GM21515 (cell line): ENCODE data around the gene STARD5.

Source experiments
- ATAC-seq: cut with Tn5 transposase; IDR thresholded peaks from one replicate; pipeline ENCODE4 v1.9.1; 2021; ENCODE audit not compliant: unreplicated experiment

Gene STARD5

DNA sequence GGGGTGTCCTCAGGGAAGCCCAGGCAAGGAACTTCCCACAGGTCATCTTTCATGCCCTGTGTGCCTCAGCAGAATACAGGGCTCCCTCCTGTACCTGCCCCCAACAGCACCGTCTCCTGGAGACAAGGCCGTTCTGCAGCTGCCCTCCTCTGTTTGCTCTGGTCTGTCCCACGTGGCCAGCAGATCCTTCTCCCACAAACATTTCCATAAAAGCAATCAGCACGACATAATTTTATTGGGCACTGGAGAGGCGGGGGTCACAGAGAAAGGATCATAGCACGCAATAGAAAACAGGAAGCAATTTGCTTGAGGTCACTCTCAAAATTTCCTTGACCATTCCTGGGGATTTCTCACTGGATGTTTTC, 29.4 kb downstream of the STARD5 start:
- ATAC-seq: no peak

DNA sequence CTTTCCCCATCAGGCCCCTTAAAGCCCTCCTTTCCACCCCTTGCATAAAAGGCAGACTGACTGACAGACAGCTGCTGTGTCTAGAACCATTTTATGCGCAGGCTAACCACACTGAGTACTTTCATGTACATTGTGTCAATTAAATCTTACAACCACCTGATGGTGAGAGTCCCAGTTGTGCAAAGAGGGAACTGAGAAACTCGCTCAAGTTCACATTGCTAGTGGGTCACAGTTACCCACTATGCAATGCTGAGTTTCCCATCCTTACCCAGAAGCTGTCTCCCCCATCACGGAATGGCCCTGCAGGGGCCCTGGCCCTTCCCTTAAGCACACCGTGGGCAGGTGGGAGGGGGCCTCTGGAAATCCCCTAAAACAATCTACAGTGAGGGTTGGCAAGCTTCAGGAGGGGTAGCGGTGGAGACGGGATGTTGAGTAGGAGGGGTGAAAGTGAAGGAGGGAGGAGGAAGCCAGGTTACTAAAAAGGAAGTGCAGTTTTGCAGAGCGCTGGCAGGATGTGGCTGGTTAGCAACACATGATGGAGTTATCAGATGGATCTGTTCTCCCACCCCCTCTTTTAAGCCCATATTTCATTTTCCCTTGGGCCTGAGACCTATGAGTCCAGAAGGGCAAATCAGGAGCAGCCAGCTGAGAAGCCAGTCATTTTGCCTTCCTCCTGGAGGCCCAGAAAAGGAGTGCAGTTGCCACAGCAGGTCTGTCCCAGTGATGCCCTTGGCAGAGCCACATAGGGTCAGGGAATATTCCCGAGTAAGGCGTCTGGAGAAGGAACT, 30.0 kb downstream of the STARD5 start:
- peak; percentile 69 for ATAC-seq

DNA sequence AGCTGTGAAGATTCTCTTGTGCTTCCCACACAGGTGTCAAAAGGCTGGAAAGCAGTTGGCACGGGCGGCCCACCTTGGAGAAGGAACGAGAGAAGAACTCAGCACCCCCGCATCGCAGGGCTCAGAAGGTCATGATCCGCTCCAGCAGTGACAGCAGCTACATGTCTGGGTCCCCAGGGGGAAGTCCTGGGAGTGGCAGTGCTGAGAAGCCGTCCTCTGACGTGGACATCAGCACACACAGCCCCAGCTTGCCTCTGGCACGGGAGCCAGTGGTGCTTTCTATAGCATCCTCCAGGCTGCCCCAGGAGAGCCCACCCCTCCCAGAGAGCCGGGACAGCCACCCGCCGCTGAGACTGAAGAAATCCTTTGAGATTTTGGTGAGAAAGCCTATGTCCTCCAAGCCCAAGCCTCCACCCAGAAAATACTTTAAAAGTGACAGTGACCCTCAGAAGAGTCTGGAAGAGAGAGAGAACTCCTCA, 31.4 kb downstream of the STARD5 start:
- ATAC-seq: peak; percentile 26

DNA sequence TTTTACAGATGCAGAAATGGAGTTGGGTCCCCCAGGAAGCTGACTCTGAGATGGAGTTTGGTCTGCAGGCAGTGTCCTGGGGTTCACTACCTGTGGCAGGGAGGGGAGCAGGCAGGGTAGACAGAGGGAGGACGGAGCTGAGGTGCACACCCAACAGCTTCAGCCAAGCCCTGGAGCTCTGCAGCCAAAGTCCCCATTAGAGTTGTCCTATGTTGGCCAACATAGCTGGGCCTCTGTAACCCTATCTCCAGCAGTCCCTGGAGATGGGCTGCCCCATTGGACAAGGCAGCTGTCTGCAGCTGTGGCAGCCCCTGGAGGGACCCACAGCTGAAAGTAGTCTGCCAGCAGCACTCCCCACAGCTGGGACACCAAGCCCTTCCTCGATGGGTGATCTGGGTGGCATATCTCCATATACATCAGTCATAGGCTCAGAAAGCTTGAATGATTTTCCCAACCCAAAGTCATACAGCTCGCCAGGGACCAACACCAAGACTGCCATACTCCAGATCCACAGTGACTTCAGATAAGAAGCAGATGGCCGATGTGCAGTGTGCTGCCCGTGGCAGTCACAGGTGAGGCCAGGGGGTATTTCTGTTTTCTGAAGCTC, 31.9 kb downstream of the STARD5 start:
- no peak for ATAC-seq

DNA sequence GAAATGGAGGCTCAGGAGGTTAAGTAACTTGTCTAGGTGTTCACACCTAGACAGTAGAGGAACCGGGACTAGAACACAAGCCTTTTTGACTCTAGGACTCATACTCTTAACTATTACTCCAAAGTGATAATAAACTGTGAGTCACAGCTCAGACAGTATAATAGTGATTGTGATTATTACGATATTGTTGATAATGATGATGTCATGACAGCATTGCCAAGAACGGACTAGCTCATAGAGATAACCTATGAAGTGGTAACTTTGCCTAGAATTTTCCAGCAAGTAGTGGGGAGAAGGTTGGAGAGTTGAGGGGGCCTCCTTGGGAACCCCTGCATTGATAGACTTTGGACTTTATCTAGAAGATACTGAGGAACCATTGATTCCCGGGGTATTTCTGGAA, 34.0 kb downstream of the STARD5 start:
- no peak for ATAC-seq

DNA sequence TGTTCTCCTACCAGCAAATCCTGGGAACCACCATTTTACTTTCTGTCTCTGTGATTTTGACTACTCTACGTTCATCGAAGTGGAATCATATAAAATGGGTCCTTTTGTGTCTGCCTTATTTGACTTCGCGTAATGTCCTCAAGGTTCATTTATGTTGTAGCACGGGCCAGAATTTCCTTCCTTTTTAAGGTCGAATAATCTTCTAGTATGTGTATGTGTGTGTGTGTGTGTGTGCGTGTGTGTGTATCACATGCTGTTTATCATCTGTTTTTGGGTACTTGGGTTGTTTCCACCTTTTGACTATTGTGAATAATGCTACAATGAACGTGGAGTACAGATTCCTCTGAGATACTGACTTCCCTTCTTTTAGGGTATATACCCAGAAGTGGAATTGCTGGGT, 35.3 kb downstream of the STARD5 start:
- no peak for ATAC-seq

DNA sequence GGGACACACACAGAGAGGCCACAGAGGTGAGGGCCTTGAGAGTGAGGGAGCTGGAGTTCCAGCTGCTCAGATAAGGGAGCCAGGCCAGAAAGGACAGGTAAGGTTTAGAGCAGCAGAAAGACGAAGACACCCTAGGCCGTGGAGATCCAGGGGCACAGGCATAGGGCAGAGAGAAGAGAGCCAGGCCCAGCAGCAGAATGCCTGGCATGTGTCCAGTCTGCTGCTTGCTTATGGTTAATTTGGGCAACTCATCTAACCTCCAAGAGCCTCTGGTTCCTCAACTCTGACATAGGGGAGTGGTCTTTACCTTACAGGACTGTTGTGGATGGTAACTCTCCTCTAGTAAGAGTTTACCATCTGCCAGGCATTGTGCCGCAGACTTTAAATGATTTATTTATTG, 35.9 kb downstream of the STARD5 start:
- no peak for ATAC-seq

DNA sequence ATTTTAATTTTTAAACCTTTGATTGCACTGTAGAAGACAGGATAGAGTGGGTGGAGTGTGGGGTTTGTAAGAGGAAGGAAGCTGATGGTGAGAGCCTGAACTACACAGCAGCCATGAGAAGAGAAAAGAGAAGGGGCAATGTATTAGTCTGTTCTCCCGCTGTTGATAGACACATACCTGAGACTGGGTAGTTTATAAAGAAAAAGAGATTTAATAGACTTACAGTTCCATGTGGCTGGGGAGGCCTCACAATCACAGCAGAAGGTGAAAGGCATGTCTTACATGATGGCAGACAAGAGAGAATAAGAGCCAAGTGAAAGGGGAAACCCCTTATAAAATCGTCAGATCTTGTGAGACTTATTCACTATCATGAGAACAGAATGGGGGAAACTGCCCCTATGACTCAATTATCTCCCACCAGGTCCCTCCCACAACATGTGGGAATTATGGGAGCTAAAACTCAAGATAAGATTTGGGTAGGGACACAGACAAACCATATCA, 37.3 kb downstream of the STARD5 start:
- ATAC-seq: no peak

DNA sequence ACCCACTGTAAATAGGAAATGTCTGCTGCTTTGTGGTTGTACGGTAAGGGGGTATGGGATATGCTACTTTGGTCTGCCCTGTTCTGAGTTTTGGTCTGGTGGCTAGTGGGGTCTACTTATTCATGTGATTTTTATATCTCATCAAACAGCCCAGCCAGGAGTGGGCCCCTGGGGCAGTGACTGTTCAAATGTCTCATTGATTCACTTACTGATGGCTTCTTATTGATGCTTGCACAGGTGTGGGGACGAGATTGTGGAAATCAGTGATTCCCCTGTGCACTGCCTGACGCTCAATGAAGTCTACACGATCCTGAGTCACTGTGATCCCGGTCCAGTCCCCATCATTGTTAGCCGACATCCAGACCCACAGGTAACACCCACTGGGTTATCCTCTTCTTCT, 38.5 kb downstream of the STARD5 start:
- ATAC-seq: no peak

DNA sequence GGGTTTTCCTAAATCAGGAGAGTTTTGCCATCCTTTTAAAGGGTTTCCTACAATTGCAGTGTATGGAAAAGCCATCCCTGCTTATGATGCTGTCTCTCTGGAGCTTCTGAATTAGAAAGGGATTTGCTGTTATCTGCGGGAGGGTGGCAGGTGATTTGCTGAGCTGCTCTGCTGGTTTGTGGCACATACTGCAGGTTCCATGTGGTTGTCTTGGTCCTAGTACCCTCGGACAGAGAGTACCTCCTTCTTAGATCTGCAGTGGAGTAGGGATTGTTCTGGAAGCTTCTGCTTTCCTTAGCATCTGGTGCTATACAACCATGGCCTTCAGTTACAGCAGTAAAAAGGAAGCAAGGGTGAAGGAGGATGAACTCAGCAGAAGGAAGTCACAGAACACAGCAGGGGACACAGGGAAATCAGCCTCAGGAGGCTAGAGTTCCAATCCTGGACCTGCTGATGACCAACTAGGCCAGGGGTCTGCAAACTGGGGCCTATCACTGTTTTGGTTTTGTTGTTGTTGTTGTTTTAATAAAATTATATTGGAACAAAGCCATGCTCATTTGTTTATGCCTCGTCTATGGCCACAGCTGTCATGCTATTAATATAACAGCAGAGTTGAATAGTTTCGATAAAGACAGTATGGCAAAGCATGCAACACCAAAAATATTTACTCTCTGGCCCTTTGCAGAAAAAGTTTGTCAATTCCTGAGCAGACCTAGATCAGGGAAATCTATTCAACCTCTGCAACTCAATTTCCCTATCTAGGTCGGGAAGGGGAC, 39.5 kb downstream of the STARD5 start:
- no peak for ATAC-seq

DNA sequence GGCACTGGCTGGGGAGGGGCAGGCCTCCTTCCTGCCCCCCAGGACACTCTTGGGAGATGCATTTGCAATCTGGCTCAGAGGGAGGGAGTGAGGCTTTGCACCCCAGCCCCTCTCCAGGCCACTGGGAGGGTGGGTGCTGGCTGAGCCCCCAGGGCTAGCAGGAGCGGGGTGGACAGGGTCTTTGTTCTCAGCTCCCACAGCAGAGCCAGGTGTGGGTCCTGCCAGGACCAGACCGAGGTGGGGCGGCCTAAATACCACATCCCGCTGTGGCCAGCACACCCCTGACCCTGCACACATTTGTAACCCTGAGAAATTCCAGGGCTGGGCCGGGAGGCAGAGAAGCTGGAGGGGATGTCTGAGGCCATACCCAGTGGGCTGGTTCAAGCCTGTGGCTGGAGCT, 41.0 kb downstream of the STARD5 start:
- no peak for ATAC-seq

DNA sequence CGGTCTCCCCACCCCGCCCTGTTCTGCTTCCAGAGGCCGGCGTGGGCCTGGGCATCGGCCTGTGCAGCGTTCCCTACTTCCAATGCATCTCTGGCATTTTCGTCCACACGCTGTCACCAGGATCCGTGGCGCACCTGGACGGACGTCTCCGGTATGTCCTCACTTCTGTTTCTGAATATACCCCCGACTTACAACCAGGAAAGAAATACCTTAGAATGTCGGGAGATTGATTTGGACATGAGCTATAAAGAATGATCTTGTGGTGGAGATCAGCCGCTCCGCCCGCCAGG, 41.4 kb downstream of the STARD5 start:
- ATAC-seq: no peak

DNA sequence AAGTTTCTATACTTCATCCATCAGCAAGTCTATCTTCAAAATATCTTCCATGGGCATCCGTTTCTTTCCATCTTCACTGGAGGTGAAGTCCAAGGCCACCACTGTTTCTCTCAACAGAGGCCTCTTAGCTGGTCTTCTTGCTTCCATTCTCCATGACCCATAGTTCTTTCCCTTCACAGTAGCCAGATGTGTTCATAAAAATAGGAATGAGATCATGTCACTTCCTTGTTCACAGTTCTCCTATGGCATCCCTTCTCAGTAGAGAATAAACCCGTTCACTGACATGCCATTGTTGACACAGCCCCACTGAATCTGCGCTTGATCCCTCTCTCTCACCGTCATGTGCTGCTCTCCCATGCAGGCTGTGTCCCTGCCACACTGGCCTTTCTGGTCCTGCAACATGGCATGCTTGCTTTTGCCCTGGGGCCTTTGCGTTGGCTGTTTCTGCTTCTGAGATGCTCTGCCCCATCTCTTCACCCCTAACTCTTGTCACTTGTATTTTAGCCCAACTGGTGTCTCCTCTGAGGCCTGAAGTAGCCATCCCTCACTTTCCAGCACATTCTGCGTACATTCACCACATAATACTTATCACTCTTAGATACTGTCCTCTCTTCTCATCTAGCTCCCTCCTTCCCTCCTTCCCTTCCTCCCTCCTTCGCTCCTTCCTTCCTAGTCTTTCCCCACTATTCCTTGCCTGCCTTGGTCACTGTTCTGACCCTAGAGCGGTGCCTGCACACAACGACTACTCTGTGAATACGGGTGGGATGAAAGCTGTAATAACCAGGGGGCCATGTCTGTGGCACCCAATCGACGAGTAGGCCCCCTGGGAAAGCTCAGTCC, 42.0 kb downstream of the STARD5 start:
- ATAC-seq: no peak

DNA sequence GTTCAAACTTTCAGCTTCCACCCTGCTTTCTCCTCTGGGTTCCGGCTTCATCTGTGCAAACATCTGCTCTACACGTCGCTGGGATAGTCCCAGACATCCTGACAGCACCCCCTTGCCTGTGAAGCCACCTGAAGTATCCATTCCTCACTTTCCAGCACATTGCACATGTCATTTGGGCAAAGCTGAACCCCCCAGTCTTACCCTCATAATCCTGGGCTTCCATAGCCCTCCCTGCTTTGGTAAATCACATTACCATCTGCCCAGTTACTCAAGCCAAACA, 42.5 kb downstream of the STARD5 start:
- no peak for ATAC-seq

DNA sequence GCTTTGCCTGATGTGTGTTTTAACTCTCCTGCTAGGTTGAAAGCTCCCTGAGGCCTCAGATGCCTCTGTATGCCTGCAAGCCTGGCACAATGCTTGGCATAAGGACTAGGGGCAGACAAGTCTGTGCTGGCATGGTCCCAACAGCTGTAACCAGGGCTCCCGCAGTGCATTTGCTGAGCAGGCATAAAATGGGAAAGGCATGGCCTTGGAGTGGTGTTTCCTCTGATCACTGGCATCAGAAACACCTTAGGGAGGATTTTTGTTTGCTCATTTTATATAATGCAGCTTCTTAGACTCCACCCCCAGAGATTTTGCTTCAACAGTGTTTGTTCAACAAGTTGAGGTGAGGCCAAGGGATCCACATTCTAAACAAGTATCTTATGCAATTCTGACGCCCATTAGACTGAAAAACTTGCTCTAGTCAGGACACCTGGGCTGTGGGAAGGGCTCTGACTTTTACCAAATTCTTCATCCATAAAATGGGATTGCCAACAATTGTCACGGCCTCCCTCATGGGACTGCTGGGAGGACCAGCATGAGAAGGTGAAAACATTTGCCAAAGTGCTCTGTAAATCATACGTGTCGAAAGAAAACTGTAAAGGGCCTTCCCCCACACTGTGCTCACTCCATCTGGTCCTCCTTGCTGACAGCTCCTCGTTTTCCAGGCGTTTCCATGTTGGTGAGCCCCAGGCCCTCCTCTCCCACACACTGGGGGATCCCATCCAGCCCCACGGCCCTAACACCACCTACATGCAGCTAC, 43.1 kb downstream of the STARD5 start:
- no peak for ATAC-seq

DNA sequence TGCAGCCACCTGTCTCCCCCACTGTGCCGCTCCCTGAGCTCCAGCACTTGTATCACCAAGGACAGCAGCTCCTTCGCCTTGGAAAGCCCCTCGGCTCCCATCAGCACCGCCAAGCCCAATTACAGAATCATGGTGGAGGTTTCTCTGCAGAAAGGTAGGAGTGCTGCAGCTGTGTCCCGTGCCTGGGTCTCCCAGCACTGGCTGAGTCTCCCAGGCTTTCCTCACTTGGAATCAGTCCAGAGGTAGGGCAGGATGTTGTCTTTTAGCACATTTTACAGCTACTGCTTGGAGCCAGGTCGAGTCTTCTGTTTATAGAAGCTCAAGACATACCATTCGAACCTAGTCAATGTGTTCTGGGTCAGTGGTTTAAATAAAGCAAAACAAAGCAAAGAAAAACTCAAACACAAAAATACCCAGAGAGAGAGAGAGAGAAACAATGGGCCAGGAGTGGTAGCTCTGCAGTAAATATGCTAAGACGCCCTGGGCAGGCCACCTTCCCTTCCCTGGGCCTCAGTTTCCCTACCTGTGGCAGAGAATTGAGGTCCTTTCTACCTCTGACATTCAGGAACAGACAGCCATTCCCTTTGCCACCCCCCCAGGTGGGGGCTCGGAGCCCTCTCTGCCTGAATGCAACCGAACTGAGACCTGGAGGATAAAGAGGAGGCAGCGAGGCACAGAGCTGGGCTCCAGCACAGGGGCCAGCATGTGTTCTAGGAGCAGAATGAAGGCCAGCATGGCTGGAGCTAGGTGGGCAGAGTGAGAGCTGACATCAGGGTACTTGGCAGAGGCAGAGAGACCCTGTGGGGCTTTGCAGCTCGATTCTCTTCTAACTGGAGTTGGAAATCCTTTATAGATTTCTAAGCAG, 44.1 kb downstream of the STARD5 start:
- no peak for ATAC-seq

DNA sequence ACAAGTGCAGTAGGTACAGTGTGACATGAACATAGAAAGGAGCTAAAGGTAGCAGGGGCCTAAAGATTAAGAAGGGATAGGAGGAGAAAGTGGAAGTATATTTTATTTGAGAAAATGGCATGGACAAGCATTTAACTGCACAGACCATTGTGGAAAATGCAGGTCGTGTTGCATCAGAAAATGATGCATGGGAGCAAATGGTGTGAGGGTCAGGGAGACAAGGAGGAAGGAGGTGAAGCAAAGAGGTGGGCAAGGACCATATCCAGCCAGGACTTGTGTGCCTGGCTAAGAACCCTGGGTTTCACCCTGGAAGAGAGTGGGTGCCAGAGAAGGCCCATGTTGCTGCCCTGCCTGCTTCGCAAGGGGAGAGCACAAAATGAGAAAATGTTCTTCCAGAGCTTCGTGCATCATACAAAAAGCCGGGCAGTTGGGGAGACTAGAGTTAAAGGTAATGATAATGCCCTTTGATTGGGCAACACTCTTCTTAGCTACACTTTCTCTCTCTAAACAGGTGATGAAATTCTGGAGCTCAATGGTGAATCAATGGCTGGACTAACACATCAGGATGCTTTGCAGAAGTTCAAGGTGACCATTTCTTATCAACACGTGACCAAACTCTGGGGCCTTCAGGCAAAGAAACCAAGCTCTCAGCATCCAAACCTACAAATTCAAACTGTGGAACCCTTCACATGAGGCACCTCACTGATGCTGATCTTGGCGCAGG, 45.5 kb downstream of the STARD5 start:
- no peak for ATAC-seq

DNA sequence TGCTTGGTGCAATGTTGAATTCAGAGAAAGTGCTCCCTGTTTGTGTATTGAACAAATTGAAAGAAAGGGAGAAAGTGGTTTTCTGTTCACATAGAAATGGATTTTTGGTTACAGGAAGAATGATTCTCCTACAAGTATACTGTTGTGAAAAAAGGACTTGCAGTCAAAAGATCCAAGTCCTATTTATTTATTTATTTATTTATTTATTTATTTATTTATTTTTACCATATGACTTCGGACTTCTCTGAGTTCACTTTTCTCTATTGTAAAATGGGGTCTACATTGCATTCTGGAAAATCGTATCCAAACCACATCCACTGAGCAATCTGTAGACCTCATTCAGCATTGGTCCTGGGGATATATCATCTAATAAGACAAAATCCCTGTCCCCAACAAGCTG, 46.1 kb downstream of the STARD5 start:
- no peak for ATAC-seq

DNA sequence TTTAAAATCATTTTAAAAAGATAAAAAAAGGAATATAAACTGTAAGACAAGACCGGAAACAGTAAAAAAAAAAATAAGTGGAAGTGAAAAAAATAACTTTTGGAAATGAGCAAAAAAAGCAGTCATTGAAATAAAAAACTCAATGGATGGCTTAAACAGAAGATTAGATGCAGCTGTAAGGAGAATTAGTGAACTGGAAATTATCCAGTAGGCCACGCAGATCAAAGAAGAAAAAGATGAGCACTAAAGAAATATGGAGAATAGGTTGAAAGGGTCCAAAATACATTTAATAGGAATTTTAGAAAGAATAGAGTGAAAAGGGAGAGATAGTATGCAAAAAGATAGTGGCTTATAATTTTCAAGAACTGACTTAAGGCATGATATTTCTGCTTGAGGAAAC, 47.0 kb downstream of the STARD5 start:
- ATAC-seq: no peak
